CD4-positive, alpha-beta T cell treated with Interleukin-17A for 4 hours (primary cell): ENCODE data around the gene EDA2R.

Experiments used
- DNase-seq: peaks from one replicate; pipeline ENCODE4 v3.0.0-alpha.2; 2020; ENCODE audit warnings: mixed read lengths

EDA2R gene

GRCh38 chrX:66638591-66639500 lies at the start of gene EDA2R:
EDA2R (minus strand) TSS chrX:66639078; CDS start chrX:66616020, 23,058 bp downstream.
- DNase-seq: peak; percentile 25

- no peak for DNase-seq
Measured at GRCh38 chrX:66684196-66684595, 45.3 kb upstream of the EDA2R start.

GRCh38 chrX:66680451-66680850 lies 41.6 kb upstream of the EDA2R start:
- DNase-seq: no peak

- no peak for DNase-seq
Measured at GRCh38 chrX:66677430-66677829, 38.6 kb upstream of the EDA2R start.

GRCh38 chrX:66676990-66677389 lies 38.1 kb upstream of the EDA2R start:
- DNase-seq: no peak

- DNase-seq: no peak
Measured at GRCh38 chrX:66676413-66676812, 37.5 kb upstream of the EDA2R start.

GRCh38 chrX:66675541-66675940 lies 36.7 kb upstream of the EDA2R start:
- DNase-seq: no peak

GRCh38 chrX:66674506-66674905 lies 35.6 kb upstream of the EDA2R start:
- DNase-seq: no peak

GRCh38 chrX:66672106-66672505 lies 33.2 kb upstream of the EDA2R start:
- DNase-seq: no peak

GRCh38 chrX:66654411-66654810 lies 15.5 kb upstream of the EDA2R start:
- no peak for DNase-seq

- no peak for DNase-seq
Measured at GRCh38 chrX:66635360-66635759, 3.5 kb downstream of the EDA2R start.

GRCh38 chrX:66634272-66634671 lies 4.6 kb downstream of the EDA2R start:
- DNase-seq: no peak

- no peak for DNase-seq
Measured at GRCh38 chrX:66633541-66633940, 5.3 kb downstream of the EDA2R start.

- no peak for DNase-seq
Measured at GRCh38 chrX:66632981-66633380, 5.9 kb downstream of the EDA2R start.

GRCh38 chrX:66632473-66632872 lies 6.4 kb downstream of the EDA2R start:
- no peak for DNase-seq

- no peak for DNase-seq
Measured at GRCh38 chrX:66625525-66625924, 13.4 kb downstream of the EDA2R start.

GRCh38 chrX:66622209-66622608 lies 16.7 kb downstream of the EDA2R start:
- DNase-seq: no peak

GRCh38 chrX:66616944-66617343 lies 21.9 kb downstream of the EDA2R start:
- no peak for DNase-seq

- no peak for DNase-seq
Measured at GRCh38 chrX:66602381-66602938, 36.4 kb downstream of the EDA2R start.

- no peak for DNase-seq
Measured at GRCh38 chrX:66601522-66601921, 37.4 kb downstream of the EDA2R start.

GRCh38 chrX:66579219-66579618 lies 59.7 kb downstream of the EDA2R start:
- DNase-seq: no peak

- DNase-seq: no peak
Measured at GRCh38 chrX:66553973-66554372, 84.9 kb downstream of the EDA2R start.

GRCh38 chrX:66547847-66548369 lies 91.0 kb downstream of the EDA2R start:
- DNase-seq: no peak
